Immature natural killer cell (primary cell): ENCODE results near the gene CCDC167. TPM values are rescaled to one million over a fixed set of nuclear protein-coding genes. Genes with fewer than 3 reads are reported as not detected.
A peak's percentile ranks its signal among the peaks of the same experiment; 100 is the strongest.
"Not testable (repeated sequence)": the region's sequence is repeated elsewhere in the genome, so short reads cannot be mapped to it uniquely, and the experiment has no call there.

Experiments
- DNase-seq, 3 donors: peaks; one replicate each; pipeline ENCODE4 v3.0.0; 2022; ENCODE audit warnings: mixed read lengths in 1 of 3
- H3K27ac Mint-ChIP-seq, 6 donors: one replicate each; pipeline ENCODE4 v1.8.0; 2020; ENCODE audit warnings: mixed read lengths in 6 of 6, mild to moderate bottlenecking in 5 of 6, inconsistent platforms in 4 of 6, moderate library complexity in 3 of 6
- H3K27me3 Mint-ChIP-seq, 3 donors: one replicate each; pipeline ENCODE4 v1.8.0; 2020 to 2021; ENCODE audit warnings: low read depth in 3 of 3, mild to moderate bottlenecking in 3 of 3, mixed read lengths in 3 of 3, moderate library complexity in 3 of 3, inconsistent platforms in 1 of 3
- H3K36me3 Mint-ChIP-seq, 3 donors: one replicate each; pipeline ENCODE4 v1.8.0; 2020; ENCODE audit warnings: mixed read lengths in 3 of 3, inconsistent platforms in 2 of 3, mild to moderate bottlenecking in 2 of 3
- H3K4me1 Mint-ChIP-seq, 2 donors: one replicate each; pipeline ENCODE4 v1.8.0; 2020; ENCODE audit warnings: inconsistent platforms in 2 of 2, mild to moderate bottlenecking in 2 of 2, mixed read lengths in 2 of 2, moderate library complexity in 1 of 2
- H3K4me3 Mint-ChIP-seq, 5 donors: one replicate each; pipeline ENCODE4 v1.8.0; 2020; ENCODE audit warnings: mild to moderate bottlenecking in 5 of 5, mixed read lengths in 5 of 5, inconsistent platforms in 3 of 5, moderate library complexity in 3 of 5
- H3K9me3 Mint-ChIP-seq, 6 donors: one replicate each; pipeline ENCODE4 v1.8.0; 2020; ENCODE audit warnings: mild to moderate bottlenecking in 6 of 6, mixed read lengths in 6 of 6, inconsistent platforms in 4 of 6, moderate library complexity in 3 of 6
- polyA plus RNA-seq, 3 donors: library from polyadenylated mRNA; unstranded; fragments of 300-500 nt; fragmentation: Illumina TruSeq; gene quantifications; one replicate each; pipeline ENCODE4 v1.2.3, GENCODE V29; 2021

The CCDC167 gene
- polyA plus RNA-seq, 3 donors from 2014 or later, result 78.7 to 115 (median 79.3) TPM

DNA sequence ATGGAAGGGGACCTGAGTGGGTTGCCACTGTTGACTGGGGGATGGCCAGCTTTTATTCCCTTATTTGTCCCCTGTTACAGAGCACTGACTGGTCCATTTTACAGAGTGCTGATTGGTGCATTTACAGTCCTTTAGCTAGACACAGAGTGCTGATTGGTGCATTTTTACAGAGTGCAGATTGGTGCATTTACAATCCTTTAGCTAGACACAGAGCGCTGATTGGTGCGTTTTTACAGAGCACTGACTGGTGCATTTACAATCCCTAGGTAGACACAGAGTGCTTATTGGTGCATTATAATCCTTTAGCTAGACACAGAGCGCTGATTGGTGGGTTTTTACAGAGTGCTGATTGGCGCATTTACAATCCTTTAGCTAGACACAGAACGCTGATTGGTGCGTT is 1.2 kb upstream of the CCDC167 start:
- Mint-ChIP-seq H3K27me3 (peaks cover 10 to 29% (median 19%) of the 10 kb centered on the region in 3 donors), H3K4me1 (peaks cover 66 to 69% of the 10 kb centered on the region in 2 donors), H3K4me3 (peak overlapping the region in 1 of 5 donors; percentile 25), H3K27ac (peak overlapping the region; percentile 65 to 100 (median 96))
- DNase-seq, H3K9me3 Mint-ChIP-seq, H3K36me3 Mint-ChIP-seq: not testable (repeated sequence)

GRCh38 chr6:37500294-37500608 is 558 bp upstream of the CCDC167 start:
- H3K9me3 Mint-ChIP-seq, result no peaks in the 10 kb centered on the region
- peak overlapping the region; percentile 93 to 100 (median 98) for H3K27ac Mint-ChIP-seq
- peaks cover 0 to 4% (median 0%) of the 10 kb centered on the region in 3 donors for H3K36me3 Mint-ChIP-seq
- H3K4me3 Mint-ChIP-seq, result peak overlapping the region; percentile 92 to 100 (median 97)
- DNase-seq, result no peak
- H3K27me3 Mint-ChIP-seq, result peaks cover 10 to 29% (median 19%) of the 10 kb centered on the region in 3 donors
- H3K4me1 Mint-ChIP-seq, result peaks cover 63 to 69% of the 10 kb centered on the region in 2 donors

DNA sequence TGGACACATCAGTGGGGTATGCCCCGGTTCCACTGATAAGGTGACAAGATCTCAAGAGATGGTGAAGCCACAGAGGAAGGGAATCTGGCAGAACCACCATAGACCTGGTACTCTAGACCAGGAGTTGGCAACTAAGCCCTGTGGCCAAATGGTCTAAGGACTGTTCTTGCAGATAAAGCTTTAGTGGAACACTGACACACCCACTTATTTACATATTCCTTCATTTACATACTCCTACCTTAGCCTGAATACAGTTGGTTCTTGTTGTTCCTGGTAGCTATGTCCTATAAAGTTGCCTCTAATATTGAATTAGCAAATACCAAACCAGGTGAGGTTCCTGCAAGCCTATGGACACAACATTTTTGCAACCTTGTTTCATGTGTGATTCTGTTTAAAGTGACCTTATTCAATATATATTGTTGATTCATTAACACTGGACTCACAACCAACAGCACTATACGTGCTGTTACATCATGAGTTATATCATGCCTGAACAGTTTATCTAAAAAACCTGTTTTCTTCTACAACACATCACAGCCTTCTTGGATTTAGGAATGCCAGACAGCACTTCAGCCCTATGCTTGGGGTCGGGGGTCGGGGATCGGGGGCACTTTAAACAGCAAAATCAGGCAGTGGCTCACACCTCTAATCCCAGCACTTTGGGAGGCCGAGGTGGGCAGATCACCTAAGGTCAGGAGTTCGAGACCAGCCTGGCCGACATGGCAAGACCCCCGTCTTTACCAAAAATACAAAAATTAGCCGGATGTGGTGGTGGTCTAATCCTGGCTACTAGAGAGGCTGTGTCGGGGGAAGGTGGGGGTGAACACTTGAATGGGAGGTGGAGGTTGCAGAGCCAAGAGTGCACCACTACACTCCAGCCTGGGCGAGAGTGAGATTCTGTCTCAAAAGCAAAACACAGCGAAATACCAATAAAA is 2.5 kb downstream of the CCDC167 start:
- DNase-seq, result no peak
- Mint-ChIP-seq H3K9me3 (no peaks in the 10 kb centered on the region), H3K27ac (peak overlapping the region in 3 of 6 donors; percentile 25 to 67 (median 53)), H3K4me3 (peak overlapping the region in 2 of 5 donors; percentile 27 to 45), H3K27me3 (peaks cover 6 to 12% (median 8%) of the 10 kb centered on the region in 3 donors), H3K36me3 (peaks cover 0 to 4% (median 0%) of the 10 kb centered on the region in 3 donors), H3K4me1 (peaks cover 44 to 48% of the 10 kb centered on the region in 2 donors)

DNA sequence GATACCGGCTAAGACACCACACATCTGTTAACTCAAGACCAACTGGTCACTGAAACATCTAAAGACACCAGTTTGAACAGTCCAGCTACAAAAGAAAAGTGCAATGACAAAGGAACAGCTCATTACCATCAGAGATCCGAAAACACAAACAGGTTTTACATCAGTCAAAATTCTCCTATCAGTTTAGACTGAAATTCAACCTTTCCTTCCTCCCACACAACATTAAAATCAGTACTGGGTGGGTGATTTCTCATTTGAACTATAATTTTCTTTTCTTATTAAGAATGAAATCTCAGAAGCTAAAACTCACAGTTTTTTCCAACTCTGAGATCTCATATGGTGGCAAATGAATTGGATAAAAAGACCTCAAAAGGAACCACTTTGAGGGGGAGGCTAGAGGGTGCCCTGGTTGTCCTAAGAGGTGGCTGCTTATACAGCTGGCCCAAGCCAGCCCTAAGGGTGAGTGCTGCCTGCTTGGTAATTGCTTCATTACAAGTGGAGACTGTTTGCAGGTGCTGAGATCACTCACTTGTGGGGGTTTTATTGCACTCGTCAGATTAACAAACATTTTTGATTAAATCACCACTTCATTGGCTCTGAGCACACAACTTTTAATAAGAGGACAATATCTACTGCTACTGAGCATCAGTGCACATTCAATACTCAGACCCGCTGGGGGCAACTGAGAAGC is 4.3 kb downstream of the CCDC167 start:
- H3K4me1 Mint-ChIP-seq, result peaks cover 36 to 45% of the 10 kb centered on the region in 2 donors
- H3K27ac Mint-ChIP-seq, result no peak overlapping the region
- H3K36me3 Mint-ChIP-seq, result peaks cover 0 to 4% (median 0%) of the 10 kb centered on the region in 3 donors
- H3K27me3 Mint-ChIP-seq, result peaks cover 2 to 6% (median 4%) of the 10 kb centered on the region in 3 donors
- H3K4me3 Mint-ChIP-seq, result peak overlapping the region in 1 of 5 donors; percentile 5
- DNase-seq, result no peak
- H3K9me3 Mint-ChIP-seq, result no peaks in the 10 kb centered on the region

DNA sequence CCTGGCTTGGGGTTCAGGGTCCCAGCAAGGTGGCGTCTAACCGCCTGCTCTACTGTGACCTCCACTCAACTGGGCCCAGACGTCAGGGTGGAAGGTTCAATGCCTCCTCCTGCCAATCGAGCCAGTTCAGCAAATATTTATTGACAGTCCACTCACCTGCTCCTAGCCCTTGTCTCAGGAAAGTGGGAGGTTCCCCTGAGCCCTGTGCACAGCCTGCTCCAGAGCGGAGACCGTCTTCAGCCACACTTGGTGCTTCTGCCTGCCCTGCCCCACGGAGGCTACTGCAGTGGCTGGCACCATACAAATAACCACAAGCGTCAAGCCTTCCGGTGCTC is 6.1 kb downstream of the CCDC167 start:
- Mint-ChIP-seq H3K36me3 (no peaks in the 10 kb centered on the region), H3K4me3 (no peak overlapping the region), H3K4me1 (peaks cover 26 to 38% of the 10 kb centered on the region in 2 donors), H3K27me3 (peaks cover 0 to 2% (median 2%) of the 10 kb centered on the region in 3 donors), H3K9me3 (no peaks in the 10 kb centered on the region), H3K27ac (no peak overlapping the region)
- no peak for DNase-seq

DNA sequence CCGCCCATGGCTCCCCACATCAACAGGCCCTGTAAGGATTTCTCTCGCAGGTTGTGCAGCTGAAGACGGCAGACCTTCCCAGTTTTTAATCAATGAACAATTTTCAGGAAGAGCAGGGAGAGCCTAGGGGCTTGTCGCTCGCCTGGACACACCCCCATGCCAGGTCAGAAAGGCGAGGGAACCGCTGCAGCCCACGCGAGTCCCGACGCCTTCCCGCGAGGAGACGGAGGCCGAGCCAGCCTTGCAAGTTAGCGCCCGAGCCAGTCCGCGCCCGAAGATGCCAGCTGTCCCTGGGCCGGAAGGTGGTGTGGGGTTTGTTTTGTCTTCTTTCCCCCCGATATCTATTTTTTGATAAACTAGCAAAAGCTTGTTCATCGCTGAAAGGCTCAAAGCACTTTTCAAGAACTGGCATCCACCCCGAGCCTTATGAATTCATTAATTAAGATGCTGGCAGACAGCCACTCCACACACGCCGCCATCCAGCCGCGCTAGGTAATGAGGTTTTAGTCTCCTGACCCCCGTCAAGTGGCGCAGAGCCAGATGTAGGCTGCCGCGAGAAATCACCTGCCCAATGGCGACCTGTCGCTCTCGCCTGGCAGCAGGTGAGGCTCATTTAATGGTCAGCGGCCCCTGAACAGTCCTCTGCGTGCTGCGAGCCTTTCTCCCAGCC is 6.6 kb downstream of the CCDC167 start:
- no peaks in the 10 kb centered on the region for H3K36me3 Mint-ChIP-seq
- no peak for DNase-seq
- peaks cover 0 to 2% (median 0%) of the 10 kb centered on the region in 3 donors for H3K27me3 Mint-ChIP-seq
- H3K4me1 Mint-ChIP-seq, result peaks cover 26 to 41% of the 10 kb centered on the region in 2 donors
- no peak overlapping the region for H3K27ac Mint-ChIP-seq
- no peaks in the 10 kb centered on the region for H3K9me3 Mint-ChIP-seq
- no peak overlapping the region for H3K4me3 Mint-ChIP-seq

DNA sequence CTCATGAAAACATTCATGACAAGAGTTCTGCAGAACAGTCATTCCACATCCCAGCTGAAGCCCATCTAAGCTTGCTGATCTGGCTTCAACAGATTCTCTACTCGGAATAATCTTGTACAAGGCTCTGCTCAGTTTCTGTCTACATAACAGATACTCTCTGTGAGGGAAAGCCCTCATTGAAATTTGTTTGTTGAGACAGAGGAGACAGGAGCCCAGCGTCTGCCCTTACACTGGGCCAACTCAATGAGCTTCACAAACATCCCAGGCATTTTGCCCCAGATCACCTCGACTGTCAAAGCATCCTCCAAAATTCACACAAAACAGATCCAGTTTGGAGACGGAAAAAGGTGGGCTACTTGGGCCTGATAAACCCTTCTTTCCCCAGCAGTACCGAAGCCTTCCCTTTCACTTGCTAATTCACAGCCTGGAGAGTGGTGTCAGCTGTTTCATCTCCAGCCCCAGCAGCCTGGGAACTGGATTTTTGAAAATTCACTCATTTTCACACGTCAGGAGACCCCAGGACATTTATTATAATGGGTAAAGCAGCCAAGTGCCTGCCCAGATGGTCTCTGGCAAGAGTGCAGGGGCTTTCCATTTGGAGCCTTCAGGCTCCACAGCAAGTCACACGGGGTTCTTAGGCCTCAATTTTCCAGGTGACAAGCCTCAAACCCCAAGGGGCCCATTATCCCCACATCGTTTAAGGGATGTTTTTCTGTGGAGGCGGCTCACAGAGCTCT is 7.3 kb downstream of the CCDC167 start:
- Mint-ChIP-seq H3K27me3 (peaks cover 0 to 2% (median 0%) of the 10 kb centered on the region in 3 donors), H3K4me1 (peaks cover 28 to 41% of the 10 kb centered on the region in 2 donors), H3K27ac (peak overlapping the region in 3 of 6 donors; percentile 18 to 74 (median 64)), H3K4me3 (no peak overlapping the region), H3K36me3 (no peaks in the 10 kb centered on the region), H3K9me3 (no peaks in the 10 kb centered on the region)
- DNase-seq, result no peak

DNA sequence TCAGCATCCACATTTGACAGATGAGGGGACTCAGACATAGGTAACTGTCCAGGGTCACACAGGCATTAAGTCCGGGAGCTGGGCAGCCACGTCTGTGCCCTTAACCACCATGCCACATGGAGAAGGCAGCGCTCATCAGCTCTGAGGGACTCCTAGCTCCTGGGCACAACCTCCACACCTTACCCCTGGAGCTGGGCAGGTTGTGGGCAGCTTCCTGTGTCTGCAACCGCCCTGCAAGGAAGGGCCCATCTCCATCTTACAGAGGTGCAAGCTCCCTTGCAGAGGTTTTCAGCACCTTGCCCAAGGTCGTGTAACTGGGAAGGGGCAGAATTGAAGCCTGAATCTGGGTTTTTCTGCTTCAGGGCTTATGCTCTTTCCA is 7.9 kb downstream of the CCDC167 start:
- no peak for DNase-seq
- H3K27me3 Mint-ChIP-seq, result peaks cover 0 to 2% (median 0%) of the 10 kb centered on the region in 3 donors
- H3K4me3 Mint-ChIP-seq, result no peak overlapping the region
- peak overlapping the region in 3 of 6 donors; percentile 18 to 62 (median 46) for H3K27ac Mint-ChIP-seq
- no peaks in the 10 kb centered on the region for H3K9me3 Mint-ChIP-seq
- peaks cover 28 to 39% of the 10 kb centered on the region in 2 donors for H3K4me1 Mint-ChIP-seq
- H3K36me3 Mint-ChIP-seq, result no peaks in the 10 kb centered on the region

GRCh38 chr6:37491171-37491829 is 8.4 kb downstream of the CCDC167 start:
- H3K9me3 Mint-ChIP-seq, result no peaks in the 10 kb centered on the region
- H3K36me3 Mint-ChIP-seq, result no peaks in the 10 kb centered on the region
- DNase-seq, result no peak
- peaks cover 28 to 38% of the 10 kb centered on the region in 2 donors for H3K4me1 Mint-ChIP-seq
- peaks cover 0 to 2% (median 0%) of the 10 kb centered on the region in 3 donors for H3K27me3 Mint-ChIP-seq
- peak overlapping the region in 1 of 6 donors; percentile 17 for H3K27ac Mint-ChIP-seq
- H3K4me3 Mint-ChIP-seq, result no peak overlapping the region

- no peak overlapping the region for H3K4me3 Mint-ChIP-seq
- H3K27me3 Mint-ChIP-seq, result peaks cover 0 to 2% (median 0%) of the 10 kb centered on the region in 3 donors
- H3K9me3 Mint-ChIP-seq, result no peaks in the 10 kb centered on the region
- peaks cover 28 to 38% of the 10 kb centered on the region in 2 donors for H3K4me1 Mint-ChIP-seq
- H3K27ac Mint-ChIP-seq, result peak overlapping the region in 4 of 6 donors; percentile 72 to 81 (median 76)
- H3K36me3 Mint-ChIP-seq, result no peaks in the 10 kb centered on the region
- no peak for DNase-seq
Measured at GRCh38 chr6:37490536-37491170, 9.0 kb downstream of the CCDC167 start.

- peaks cover 0 to 2% (median 0%) of the 10 kb centered on the region in 3 donors for H3K27me3 Mint-ChIP-seq
- no peaks in the 10 kb centered on the region for H3K9me3 Mint-ChIP-seq
- H3K27ac Mint-ChIP-seq, result peak overlapping the region; percentile 53 to 81 (median 76)
- H3K4me3 Mint-ChIP-seq, result no peak overlapping the region
- peak in 1 of 3 donors; percentile 21 for DNase-seq
- peaks cover 28 to 38% of the 10 kb centered on the region in 2 donors for H3K4me1 Mint-ChIP-seq
- H3K36me3 Mint-ChIP-seq, result no peaks in the 10 kb centered on the region
Measured at GRCh38 chr6:37489697-37490336, 9.9 kb downstream of the CCDC167 start.

DNA sequence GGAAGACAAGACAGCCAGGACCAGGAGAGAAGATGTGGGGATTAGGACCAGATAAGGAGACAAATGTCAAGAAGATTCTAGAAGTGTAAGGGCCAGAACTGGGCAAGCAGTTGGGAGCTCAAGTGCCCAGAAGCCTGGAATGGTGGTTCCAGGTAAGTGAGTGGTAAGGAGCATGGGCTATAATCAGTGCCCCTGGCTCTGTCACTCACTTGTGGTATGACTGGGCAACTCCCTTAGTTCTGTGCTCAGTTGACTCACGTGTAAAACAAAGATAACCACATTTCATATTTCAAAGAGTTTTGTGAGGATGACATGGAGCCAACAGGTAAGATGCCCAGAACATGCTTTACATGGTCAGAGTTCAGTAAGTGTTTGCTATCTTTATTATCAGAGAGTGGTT is 11.2 kb downstream of the CCDC167 start:
- DNase-seq, result no peak
- H3K9me3 Mint-ChIP-seq, result no peaks in the 10 kb centered on the region
- H3K27ac Mint-ChIP-seq, result peak overlapping the region in 5 of 6 donors; percentile 8 to 83 (median 67)
- H3K4me1 Mint-ChIP-seq, result peaks cover 28 to 32% of the 10 kb centered on the region in 2 donors
- H3K36me3 Mint-ChIP-seq, result no peaks in the 10 kb centered on the region
- no peak overlapping the region for H3K4me3 Mint-ChIP-seq
- H3K27me3 Mint-ChIP-seq, result peaks cover 0 to 2% (median 1%) of the 10 kb centered on the region in 3 donors
